Stimulated activated CD4-positive, alpha-beta T cell treated with anti-CD3 and anti-CD28 coated beads, Interleukin-1b, Interleukin-23, amount 100 ng/mL, for 24 hours (primary cell): Measurements from ENCODE around the gene USP7.
"Not testable (repeated sequence)": the region's sequence is repeated elsewhere in the genome, so short reads cannot be mapped to it uniquely, and the experiment has no call there.

Source experiments
- DNase-seq, 4 experiments: peaks; one replicate each; pipeline ENCODE4 v3.0.0-alpha.2; 2020; ENCODE audit warnings: low read depth in 4 of 4, low spot score in 1 of 4

Gene USP7

GRCh38 chr16:8963821-8964441 is at the start of gene USP7:
Gene USP7 (minus strand): TSS chr16:8963906. CDS start chr16:8963285, 621 bp downstream.
- peak; percentile 78 to 90 (median 84) for DNase-seq

- no peak for DNase-seq
Measured at GRCh38 chr16:9013508-9013864, 49.8 kb upstream of the USP7 start.

GRCh38 chr16:9012848-9013507 is 49.3 kb upstream of the USP7 start:
- no peak for DNase-seq

- no peak for DNase-seq
Measured at GRCh38 chr16:9012330-9012729, 48.6 kb upstream of the USP7 start.

- peak; percentile 35 to 60 (median 40) for DNase-seq
Measured at GRCh38 chr16:9008601-9009260, 45.0 kb upstream of the USP7 start.

DNA sequence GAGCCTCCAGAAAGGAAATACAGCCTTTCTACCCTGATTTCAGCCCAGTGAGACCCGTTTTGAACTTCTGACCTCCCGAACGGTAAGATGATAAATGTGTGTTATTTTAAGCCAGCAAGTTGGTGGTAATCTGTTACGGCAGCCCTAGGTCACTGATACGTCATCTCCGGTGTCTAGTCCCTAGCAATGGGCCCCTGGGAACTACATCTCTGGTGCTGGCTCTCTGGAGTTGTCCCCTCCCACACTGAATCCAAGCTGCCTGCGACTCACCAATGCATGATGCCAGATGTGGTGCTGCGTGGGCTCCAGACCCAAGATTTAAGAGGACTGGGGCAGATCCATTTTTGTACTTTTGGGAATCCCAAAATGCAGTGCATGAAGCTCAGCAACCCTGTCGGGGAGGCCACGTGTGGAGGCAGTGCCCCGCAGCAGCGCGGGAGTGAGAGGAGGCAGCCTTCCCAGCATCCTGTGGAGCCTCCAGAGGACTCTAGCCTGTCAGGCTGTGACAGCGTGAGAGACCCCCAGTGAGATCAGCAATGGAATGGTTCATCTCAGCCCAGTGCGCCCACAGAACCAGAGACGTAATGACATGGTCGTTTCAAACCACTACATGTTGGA is 43.6 kb upstream of the USP7 start:
- DNase-seq: no peak

- DNase-seq: no peak
Measured at GRCh38 chr16:9004183-9004582, 40.5 kb upstream of the USP7 start.

GRCh38 chr16:9003763-9004162 is 40.1 kb upstream of the USP7 start:
- no peak for DNase-seq

DNA sequence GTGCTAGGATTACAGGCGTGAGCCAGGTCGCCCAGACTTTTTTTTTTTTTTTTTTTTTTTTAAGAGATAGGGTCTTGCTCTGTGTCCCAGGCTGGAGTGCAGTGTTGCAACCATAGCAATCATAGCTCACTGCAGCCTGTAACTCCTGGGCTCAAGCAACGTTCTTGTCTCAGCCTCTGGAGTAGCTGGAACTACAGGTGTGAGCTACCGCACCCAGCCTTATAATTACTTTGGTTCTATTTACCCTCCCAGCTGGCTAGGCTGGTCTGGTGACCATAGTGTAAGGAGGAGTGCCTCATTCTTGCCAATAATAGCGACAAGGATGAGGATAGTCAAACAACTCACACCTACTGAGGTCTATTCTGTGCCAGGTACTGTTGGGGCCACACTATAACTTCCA is 39.6 kb upstream of the USP7 start:
- no peak for DNase-seq

- no peak for DNase-seq
Measured at GRCh38 chr16:9002042-9002441, 38.3 kb upstream of the USP7 start.

GRCh38 chr16:9000664-9001063 is 37.0 kb upstream of the USP7 start:
- DNase-seq: no peak

GRCh38 chr16:8999800-9000199 is 36.1 kb upstream of the USP7 start:
- DNase-seq: no peak

DNA sequence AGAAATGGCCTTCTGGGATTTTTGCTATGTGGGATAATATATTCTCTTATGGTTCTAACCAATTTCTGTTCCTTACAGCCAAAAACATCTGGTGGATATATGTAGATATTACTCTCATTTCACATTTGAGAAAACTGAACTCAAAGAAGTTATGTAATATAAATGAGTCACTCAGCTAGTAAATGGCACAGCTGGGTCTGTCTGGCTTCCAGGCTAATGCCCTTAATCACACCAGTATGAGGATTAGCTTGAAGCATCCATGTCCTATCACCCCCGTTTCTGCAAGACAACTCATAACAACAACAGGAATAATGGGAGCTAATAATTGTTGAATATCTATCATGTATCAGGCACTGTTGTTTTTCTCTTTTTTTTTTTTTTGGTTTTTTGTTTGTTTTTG is 34.4 kb upstream of the USP7 start:
- DNase-seq: no peak

GRCh38 chr16:8996891-8997290 is 33.2 kb upstream of the USP7 start:
- no peak for DNase-seq

- DNase-seq: no peak
Measured at GRCh38 chr16:8990445-8990844, 26.7 kb upstream of the USP7 start.

DNA sequence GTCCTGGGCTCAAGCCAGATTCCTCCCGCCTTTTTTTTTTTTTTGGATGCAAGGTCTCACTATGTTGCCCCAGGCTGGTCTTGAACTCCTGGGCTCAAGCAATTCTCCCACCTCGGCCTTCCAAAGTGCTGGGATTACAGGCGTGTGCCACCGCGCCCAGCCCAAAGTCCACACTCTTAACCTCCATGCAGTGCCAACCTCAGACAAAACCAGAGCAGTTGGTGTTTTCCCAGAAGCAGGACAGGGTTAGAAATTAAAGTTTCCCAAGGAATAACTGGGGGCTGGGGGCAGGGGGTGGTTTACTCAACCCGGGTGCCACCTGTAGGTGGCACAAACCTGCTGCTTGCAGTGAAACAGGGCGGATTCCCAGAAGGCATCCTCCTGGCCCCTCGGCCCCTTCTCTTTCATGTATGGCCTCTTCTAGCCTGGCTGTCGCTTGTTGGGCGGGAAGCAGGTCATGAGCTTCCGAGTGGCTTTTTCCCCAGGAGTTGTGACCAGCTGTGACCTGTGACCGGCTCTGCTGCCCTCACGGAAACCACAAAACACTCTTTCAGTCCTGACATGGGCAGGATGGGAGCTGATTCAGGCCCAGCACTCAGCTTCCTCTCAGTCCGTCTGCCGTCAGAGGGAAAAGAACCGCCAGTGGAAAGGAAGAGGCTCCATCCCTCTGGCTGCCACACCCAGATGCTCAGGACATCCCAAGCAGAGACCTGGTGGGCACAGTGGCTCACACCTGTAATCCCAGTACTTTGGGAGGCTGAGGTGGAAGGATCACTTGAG is 25.6 kb upstream of the USP7 start:
- DNase-seq: no peak

DNA sequence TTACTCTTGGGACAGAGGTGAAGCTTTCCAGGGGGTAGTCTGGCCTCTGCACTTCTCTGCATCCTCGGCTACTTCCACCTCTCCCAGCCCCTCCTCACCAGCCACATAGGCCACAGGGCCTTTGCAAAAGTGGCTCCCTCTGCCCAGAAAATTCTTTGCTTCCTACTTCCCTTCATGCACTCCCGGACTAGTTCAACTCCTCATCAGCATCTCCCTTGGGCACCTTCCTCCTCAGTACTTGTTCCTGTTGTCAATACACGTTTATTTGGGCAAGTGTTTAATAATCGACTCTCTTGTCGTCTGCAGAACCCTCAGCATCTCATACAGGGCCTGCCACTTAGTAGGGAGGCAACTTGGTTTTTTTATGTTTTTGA is 23.1 kb upstream of the USP7 start:
- DNase-seq: no peak

DNA sequence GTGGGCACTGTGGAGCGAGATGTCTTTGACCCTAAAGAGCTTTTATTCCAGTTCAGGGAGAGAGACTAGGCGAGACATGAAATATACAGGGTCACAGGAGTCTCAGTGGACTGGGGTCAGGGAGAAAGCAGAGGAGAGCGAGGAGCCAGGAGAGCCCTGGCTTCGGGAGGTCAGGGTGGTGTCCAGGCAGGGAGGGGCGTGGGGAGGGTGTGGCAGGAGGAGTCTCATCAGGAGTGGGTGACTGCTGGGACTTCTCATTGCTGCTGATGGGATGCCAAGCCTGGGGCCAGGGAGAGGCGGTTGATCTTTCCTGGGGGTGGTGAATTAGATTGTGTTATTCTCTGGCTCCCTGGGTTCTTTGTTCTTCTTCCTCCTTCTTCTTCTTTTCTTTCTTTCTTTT is 22.4 kb upstream of the USP7 start:
- DNase-seq: no peak

GRCh38 chr16:8982816-8983215 is 19.1 kb upstream of the USP7 start:
- no peak for DNase-seq

GRCh38 chr16:8981901-8982300 is 18.2 kb upstream of the USP7 start:
- not testable (repeated sequence) for DNase-seq

DNA sequence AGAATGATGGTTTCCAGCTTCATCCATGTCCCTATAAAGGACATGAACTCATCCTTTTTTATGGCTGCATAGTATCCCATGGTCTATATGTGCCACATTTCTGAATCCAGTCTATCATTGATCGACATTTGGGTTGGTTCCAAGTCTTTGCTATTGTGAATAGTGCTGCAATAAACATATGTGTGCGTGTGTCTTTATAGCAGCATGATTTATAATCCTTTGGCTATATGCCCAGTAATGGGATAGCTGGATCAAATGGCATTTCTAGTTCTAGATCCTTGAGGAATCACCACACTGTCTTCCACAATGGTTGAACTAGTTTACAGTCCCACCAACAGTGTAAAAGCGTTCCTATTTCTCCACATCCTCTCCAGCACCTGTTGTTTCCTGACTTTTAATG is 12.5 kb upstream of the USP7 start:
- not testable (repeated sequence) for DNase-seq
